GM23248 (cell line): ENCODE measurements around the gene ENTHD1. TPM values are rescaled to one million over a fixed set of nuclear protein-coding genes. Genes with fewer than 3 reads are reported as not detected.

Source experiments
- DNase-seq: peaks from one replicate; pipeline ENCODE4 v3.0.0-alpha.2; 2015
- H2AFZ ChIP-seq: fragments of 200-600 bp; sonication (generic); 2 replicates; pipeline ENCODE4 v1.6.1; 2016; ENCODE audit warnings: antibody characterized with exemption
- H3F3A ChIP-seq: fragments of 200-600 bp; sonication (generic); 2 replicates; pipeline ENCODE4 v1.6.1; 2016; ENCODE audit warnings: mild to moderate bottlenecking, antibody characterized with exemption, mixed run types; ENCODE audit not compliant: insufficient read depth
- H3K27ac ChIP-seq: fragments of 200-600 bp; sonication (generic); 2 replicates; pipeline ENCODE4 v1.5.1; 2016; ENCODE audit warnings: mild to moderate bottlenecking
- H3K27me3 ChIP-seq: fragments of 200-600 bp; sonication (generic); replicated peaks from 2 replicates; pipeline ENCODE4 v1.6.1; 2016; ENCODE audit warnings: mild to moderate bottlenecking; ENCODE audit not compliant: insufficient read depth
- H3K36me3 ChIP-seq: fragments of 200-600 bp; sonication (generic); 2 replicates; pipeline ENCODE4 v1.6.1; 2016; ENCODE audit warnings: low read depth, mild to moderate bottlenecking
- H3K4me1 ChIP-seq: fragments of 200-600 bp; sonication (generic); 2 replicates; pipeline ENCODE4 v1.6.1; 2016; ENCODE audit warnings: mild to moderate bottlenecking; ENCODE audit not compliant: insufficient read depth
- H3K4me2 ChIP-seq: fragments of 200-600 bp; sonication (generic); one replicate; pipeline ENCODE4 v1.6.1; 2016; ENCODE audit warnings: mild to moderate bottlenecking; ENCODE audit not compliant: unreplicated experiment
- H3K4me3 ChIP-seq: fragments of 200-600 bp; sonication (generic); 2 replicates; pipeline ENCODE4 v1.5.1; 2016; ENCODE audit warnings: mild to moderate bottlenecking
- H3K79me2 ChIP-seq: fragments of 200-600 bp; sonication (generic); 2 replicates; pipeline ENCODE4 v1.6.1; 2016; ENCODE audit warnings: mild to moderate bottlenecking; ENCODE audit not compliant: insufficient read depth
- H3K9ac ChIP-seq: fragments of 200-600 bp; sonication (generic); 2 replicates; pipeline ENCODE4 v1.6.1; 2016; ENCODE audit warnings: mild to moderate bottlenecking
- H3K9me2 ChIP-seq: fragments of 200-600 bp; sonication (generic); 2 replicates; pipeline ENCODE4 v1.6.1; 2016; ENCODE audit warnings: mixed run types, mild to moderate bottlenecking, moderate library complexity; ENCODE audit not compliant: insufficient read depth
- H3K9me3 ChIP-seq: fragments of 200-600 bp; sonication (generic); one replicate; pipeline ENCODE4 v1.6.1; 2017; ENCODE audit warnings: low read depth
- H4K20me1 ChIP-seq: fragments of 200-600 bp; sonication (generic); 2 replicates; pipeline ENCODE4 v1.6.0; 2016; ENCODE audit not compliant: insufficient read depth
- EZH2 ChIP-seq: fragments of 200-600 bp; sonication (generic); IDR thresholded peaks from 2 replicates; pipeline ENCODE4 v1.6.1; 2018; ENCODE audit warnings: antibody characterized with exemption, mild to moderate bottlenecking; ENCODE audit not compliant: insufficient read depth, poor library complexity, severe bottlenecking
- EZH2phosphoT487 ChIP-seq: fragments of 200-600 bp; sonication (generic); IDR thresholded peaks from 2 replicates; pipeline ENCODE4 v1.6.1; 2018; ENCODE audit warnings: antibody characterized with exemption, moderate library complexity, mild to moderate bottlenecking, low read depth; ENCODE audit not compliant: insufficient read depth
- WGBS, 2 experiments: methylation state at CpG; one replicate each; pipeline ENCODE4 v1.1.6; 2015 to 2017; ENCODE audit warnings: low lambda C conversion rate in 2 of 2, low coverage in 1 of 2; ENCODE audit errors: missing lambda C conversion rate in 2 of 2; 5-methylcytosine and 5-hydroxymethylcytosine counted together
- in situ Hi-C: fragments of 300-500 bp; cut with MboI; formaldehyde crosslinking; loops from 2 replicates; pipeline ENCODE4 v1.15.0; 2020
- polyA plus RNA-seq: library from polyadenylated mRNA; unstranded; fragments of >200 nt; fragmentation: Nextera tagmentation; extraction: Ambion mirVana; gene quantifications from 2 replicates; pipeline ENCODE4 v1.2.1, GENCODE V29; 2016
- total RNA-seq: library from RNA; depleted of rRNA; stranded (reverse); fragments of >200 nt; shearing (Covaris generic); gene quantifications from 2 replicates; pipeline ENCODE4 v1.2.3, GENCODE V29; 2014

ENTHD1 gene
- total and polyA plus RNA-seq, 2 experiments from 2014 or later = not detected

- Histone ChIP-seq H3K36me3 (no peaks in the 10 kb centered on the region), H4K20me1 (no peaks in the 10 kb centered on the region), H3K79me2 (no peaks in the 10 kb centered on the region), H3K9me3 (no peaks in the 10 kb centered on the region), H3K4me3 (no peak overlapping the region), H3K9ac (no peak overlapping the region), H3K27me3 (peaks cover 57% of the 10 kb centered on the region), H3K4me1 (no peaks in the 10 kb centered on the region), H3K27ac (no peak overlapping the region), H3K9me2 (no peaks in the 10 kb centered on the region), H3K4me2 (no peak overlapping the region), H2AFZ (no peak overlapping the region), H3F3A (no peaks in the 10 kb centered on the region)
- WGBS, 2 experiments = 43 to 44% methylated on average over 6 of the region's 6 CpGs
- no peak for TF ChIP-seq EZH2phosphoT487
- in situ Hi-C loops = no loop called here
- DNase-seq = no peak
These were observed 43.1 kb upstream of the ENTHD1 start for GRCh38 chr22:39936523-39937145.

DNA sequence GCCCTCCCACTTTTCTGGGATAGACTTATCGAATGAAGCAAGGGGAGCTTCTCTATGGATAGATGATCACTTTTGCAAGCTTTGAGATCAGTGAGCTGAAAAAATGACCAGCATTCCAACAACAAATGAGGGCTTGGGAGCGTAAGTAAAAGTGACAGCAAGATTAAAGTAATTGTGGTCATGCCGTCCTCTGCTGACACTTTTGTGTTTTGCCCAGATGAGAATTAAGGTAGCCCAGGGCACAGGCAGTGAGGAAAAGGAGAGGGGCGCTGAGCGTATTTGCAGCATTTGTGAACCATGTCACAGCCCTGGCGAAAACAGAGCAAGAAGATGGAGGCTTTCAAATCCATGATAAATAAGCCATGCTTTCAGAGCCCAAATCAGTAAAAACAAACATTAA, 42.1 kb upstream of the ENTHD1 start:
- TF ChIP-seq EZH2 = no peak
- TF ChIP-seq EZH2phosphoT487 = no peak

GRCh38 chr22:39935116-39935515, 41.6 kb upstream of the ENTHD1 start:
- peaks cover 67% of the 10 kb centered on the region for H3K27me3 ChIP-seq
- DNase-seq = no peak

More for the DNA sequence above, 42.1 kb upstream of the ENTHD1 start:
- in situ Hi-C loops = no loop called here
- Histone ChIP-seq H4K20me1 (no peaks in the 10 kb centered on the region), H3K27ac (no peak overlapping the region), H3K4me2 (no peak overlapping the region), H3K36me3 (no peaks in the 10 kb centered on the region), H3F3A (no peaks in the 10 kb centered on the region), H3K4me3 (no peak overlapping the region), H3K79me2 (no peaks in the 10 kb centered on the region), H3K27me3 (peaks cover 64% of the 10 kb centered on the region), H3K4me1 (no peaks in the 10 kb centered on the region), H2AFZ (no peak overlapping the region), H3K9ac (no peak overlapping the region), H3K9me3 (no peaks in the 10 kb centered on the region), H3K9me2 (no peaks in the 10 kb centered on the region)
- DNase-seq = no peak
- 48 to 50% methylated on average over 6 of the region's 6 CpGs for WGBS, 2 experiments

DNA sequence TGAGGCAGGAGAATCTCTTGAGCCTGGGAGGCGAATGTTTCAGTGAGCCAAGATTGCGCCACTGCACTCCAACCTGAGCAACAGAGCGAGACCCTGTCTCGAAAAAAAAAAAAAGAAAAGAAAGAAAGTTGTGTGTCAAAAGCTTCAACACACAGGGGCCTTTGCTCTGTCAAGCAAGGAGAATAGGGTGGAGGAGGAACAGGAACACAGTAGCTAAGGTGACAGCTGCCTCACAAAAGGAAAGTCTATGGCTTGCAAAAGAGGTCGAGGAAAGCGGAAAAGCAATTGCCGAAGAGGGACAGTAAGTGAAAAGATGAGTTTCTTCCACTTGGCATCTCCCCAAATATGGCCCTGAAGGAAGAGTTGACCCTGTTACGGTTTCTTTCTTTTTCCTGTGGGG, 40.2 kb upstream of the ENTHD1 start:
- Histone ChIP-seq H4K20me1 (no peaks in the 10 kb centered on the region), H3K9me2 (no peaks in the 10 kb centered on the region), H3F3A (no peaks in the 10 kb centered on the region), H3K27ac (no peak overlapping the region), H3K9me3 (no peaks in the 10 kb centered on the region), H3K4me3 (no peak overlapping the region), H3K4me2 (no peak overlapping the region), H3K36me3 (no peaks in the 10 kb centered on the region), H2AFZ (no peak overlapping the region), H3K27me3 (peaks cover 79% of the 10 kb centered on the region), H3K4me1 (no peaks in the 10 kb centered on the region), H3K9ac (no peak overlapping the region), H3K79me2 (no peaks in the 10 kb centered on the region)
- in situ Hi-C loops = no loop called here
- DNase-seq = no peak
- TF ChIP-seq EZH2phosphoT487 = no peak
- no peak for TF ChIP-seq EZH2
- 67 to 70% methylated on average over 8 of the region's 8 CpGs for WGBS, 2 experiments

More at GRCh38 chr22:39935116-39935515, 41.6 kb upstream of the ENTHD1 start:
- in situ Hi-C loops = no loop called here
- Histone ChIP-seq H2AFZ (no peak overlapping the region), H3K9me3 (no peaks in the 10 kb centered on the region), H3K9ac (no peak overlapping the region), H4K20me1 (no peaks in the 10 kb centered on the region), H3K4me1 (no peaks in the 10 kb centered on the region), H3F3A (no peaks in the 10 kb centered on the region), H3K36me3 (no peaks in the 10 kb centered on the region), H3K9me2 (no peaks in the 10 kb centered on the region), H3K27ac (no peak overlapping the region), H3K4me2 (no peak overlapping the region), H3K79me2 (no peaks in the 10 kb centered on the region), H3K4me3 (no peak overlapping the region)
- no peak for TF ChIP-seq EZH2phosphoT487
- TF ChIP-seq EZH2 = no peak
- WGBS, 2 experiments = 19 to 30% methylated on average over 4 of the region's 4 CpGs
